ENCODE measurements around the gene TMEM184B.

DNA sequence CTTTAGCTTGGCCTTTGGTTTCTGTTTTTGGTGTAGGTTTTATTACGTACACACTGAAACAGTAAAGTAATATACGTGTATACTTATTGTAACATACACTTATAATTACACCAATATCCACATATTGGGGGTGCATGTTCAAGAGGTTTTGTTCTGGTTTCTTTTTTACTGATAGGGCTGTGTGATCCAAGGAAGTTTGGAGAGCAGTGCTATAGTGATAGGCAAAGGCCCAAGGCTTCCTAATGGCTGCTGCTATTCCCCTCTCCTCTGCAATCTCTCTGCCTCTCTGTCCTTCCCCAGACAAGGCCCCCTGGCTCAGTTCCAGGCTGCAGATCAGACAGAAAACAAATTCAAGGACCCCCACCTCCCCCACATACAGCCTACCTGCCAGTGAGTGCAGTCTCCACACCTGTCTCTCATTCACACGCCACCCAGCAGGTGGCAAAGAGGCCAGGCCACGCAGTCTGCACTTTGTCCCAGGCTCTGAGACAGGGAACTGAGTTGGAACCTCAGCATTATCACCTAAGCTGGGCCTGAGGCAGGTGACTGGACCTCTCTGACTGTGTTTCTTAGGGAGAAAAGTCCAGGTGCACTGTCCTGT lies 15.1 kb downstream of the TMEM184B start:
- TF ChIP-seq, protein P1, sequence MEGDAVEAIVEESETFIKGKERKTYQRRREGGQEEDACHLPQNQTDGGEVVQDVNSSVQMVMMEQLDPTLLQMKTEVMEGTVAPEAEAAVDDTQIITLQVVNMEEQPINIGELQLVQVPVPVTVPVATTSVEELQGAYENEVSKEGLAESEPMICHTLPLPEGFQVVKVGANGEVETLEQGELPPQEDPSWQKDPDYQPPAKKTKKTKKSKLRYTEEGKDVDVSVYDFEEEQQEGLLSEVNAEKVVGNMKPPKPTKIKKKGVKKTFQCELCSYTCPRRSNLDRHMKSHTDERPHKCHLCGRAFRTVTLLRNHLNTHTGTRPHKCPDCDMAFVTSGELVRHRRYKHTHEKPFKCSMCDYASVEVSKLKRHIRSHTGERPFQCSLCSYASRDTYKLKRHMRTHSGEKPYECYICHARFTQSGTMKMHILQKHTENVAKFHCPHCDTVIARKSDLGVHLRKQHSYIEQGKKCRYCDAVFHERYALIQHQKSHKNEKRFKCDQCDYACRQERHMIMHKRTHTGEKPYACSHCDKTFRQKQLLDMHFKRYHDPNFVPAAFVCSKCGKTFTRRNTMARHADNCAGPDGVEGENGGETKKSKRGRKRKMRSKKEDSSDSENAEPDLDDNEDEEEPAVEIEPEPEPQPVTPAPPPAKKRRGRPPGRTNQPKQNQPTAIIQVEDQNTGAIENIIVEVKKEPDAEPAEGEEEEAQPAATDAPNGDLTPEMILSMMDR (IDR thresholded peaks at IDR 0.05): no peak
- TF ChIP-seq EP300 (IDR thresholded peaks at IDR 0.05) (no peak), POLR2A (IDR thresholded peaks at IDR 0.05) (no peak)

Data from ovary (tissue), 3 donors.